ENCODE data around the gene SLC22A5. TPM values are rescaled to one million over a fixed set of nuclear protein-coding genes. Genes with fewer than 3 reads are reported as not detected.

SLC22A5 gene
- polyA plus RNA-seq, 1 donor (not counting 4 experiments of a cell fraction or from before 2014, with no cell fraction given), result 14.8 TPM

- peaks cover 6% of the 10 kb centered on the region for H3K4me1 ChIP-seq (ENCODE audit: control insufficient read depth, extremely low read depth, insufficient read depth, low read length)
- no peaks in the 10 kb centered on the region for H3K9me3 ChIP-seq (ENCODE audit: control insufficient read depth, low read depth, low read length)
- H4K20me1 ChIP-seq (ENCODE audit: control insufficient read depth, extremely low read depth, insufficient read depth, low read length), result no peaks in the 10 kb centered on the region
- no peaks in the 10 kb centered on the region for H3K27me3 ChIP-seq (ENCODE audit: control insufficient read depth, extremely low read depth, insufficient read depth, low read length)
- H3K9me1 ChIP-seq (ENCODE audit: control insufficient read depth, extremely low read depth, insufficient read depth, low read length), result no peaks in the 10 kb centered on the region
- H3K36me3 ChIP-seq (ENCODE audit: control insufficient read depth in 2 of 2, extremely low read depth in 1 of 2, insufficient read depth in 2 of 2, low read length in 2 of 2), result peaks cover 13 to 17% of the 10 kb centered on the region in 2 experiments
- H3K27ac ChIP-seq (ENCODE audit: control insufficient read depth, insufficient read depth, low read length), result no peak overlapping the region
- H3K4me3 ChIP-seq (ENCODE audit: control insufficient read depth in 2 of 3, extremely low read depth in 1 of 3, insufficient read depth in 2 of 3, low read depth in 1 of 3, low read length in 3 of 3), result no peak overlapping the region
- TF ChIP-seq EZH2 (IDR thresholded peaks at IDR 0.05; ENCODE audit: low read length) (no peak), CTCF (optimal IDR thresholded peaks at IDR 0.05 in 1 of 3, IDR thresholded peaks at IDR 0.05 in 1 of 3, conservative IDR thresholded peaks at IDR 0.05 in 1 of 3; ENCODE audit: extremely low read depth in 1 of 3, insufficient read depth in 2 of 3, low read length in 3 of 3) (no peak)
- dilution Hi-C loops (cut with MboI; ENCODE audit: extremely low pct_ligation_motif_present, low sequenced_read_pairs), result no loop called here
- H3K79me2 ChIP-seq (ENCODE audit: control insufficient read depth, insufficient read depth, low read length), result no peaks in the 10 kb centered on the region
- FAIRE-seq (no peak), DNase-seq (ENCODE audit: low read depth, low spot score) (no peak)
- H2AFZ ChIP-seq (ENCODE audit: control insufficient read depth, low read length), result no peak overlapping the region
- no peak overlapping the region for H3K4me2 ChIP-seq (ENCODE audit: control insufficient read depth, extremely low read depth, insufficient read depth, low read depth, low read length)
- H3K9ac ChIP-seq (ENCODE audit: control insufficient read depth, extremely low read depth, insufficient read depth, low read length), result no peak overlapping the region
These were observed 46.3 kb upstream of the SLC22A5 start for GRCh38 chr5:132323202-132323601.

GRCh38 chr5:132325691-132326090 lies 43.8 kb upstream of the SLC22A5 start:
- Histone ChIP-seq H4K20me1 (ENCODE audit: control insufficient read depth, extremely low read depth, insufficient read depth, low read length) (no peaks in the 10 kb centered on the region), H3K36me3 (ENCODE audit: control insufficient read depth in 2 of 2, extremely low read depth in 1 of 2, insufficient read depth in 2 of 2, low read length in 2 of 2) (peaks cover 14 to 23% of the 10 kb centered on the region in 2 experiments), H3K4me3 (ENCODE audit: control insufficient read depth in 2 of 3, extremely low read depth in 1 of 3, insufficient read depth in 2 of 3, low read depth in 1 of 3, low read length in 3 of 3) (no peak overlapping the region), H3K9me1 (ENCODE audit: control insufficient read depth, extremely low read depth, insufficient read depth, low read length) (no peaks in the 10 kb centered on the region), H3K79me2 (ENCODE audit: control insufficient read depth, insufficient read depth, low read length) (no peaks in the 10 kb centered on the region), H3K4me2 (ENCODE audit: control insufficient read depth, extremely low read depth, insufficient read depth, low read depth, low read length) (no peak overlapping the region), H2AFZ (ENCODE audit: control insufficient read depth, low read length) (no peak overlapping the region), H3K9ac (ENCODE audit: control insufficient read depth, extremely low read depth, insufficient read depth, low read length) (no peak overlapping the region), H3K4me1 (ENCODE audit: control insufficient read depth, extremely low read depth, insufficient read depth, low read length) (no peaks in the 10 kb centered on the region), H3K27ac (ENCODE audit: control insufficient read depth, insufficient read depth, low read length) (no peak overlapping the region), H3K9me3 (ENCODE audit: control insufficient read depth, low read depth, low read length) (no peaks in the 10 kb centered on the region), H3K27me3 (ENCODE audit: control insufficient read depth, extremely low read depth, insufficient read depth, low read length) (no peaks in the 10 kb centered on the region)
- TF ChIP-seq CTCF (optimal IDR thresholded peaks at IDR 0.05 in 1 of 3, IDR thresholded peaks at IDR 0.05 in 1 of 3, conservative IDR thresholded peaks at IDR 0.05 in 1 of 3; ENCODE audit: extremely low read depth in 1 of 3, insufficient read depth in 2 of 3, low read length in 3 of 3), result no peak
- TF ChIP-seq EZH2 (IDR thresholded peaks at IDR 0.05; ENCODE audit: low read length), result no peak
- dilution Hi-C loops (cut with MboI; ENCODE audit: extremely low pct_ligation_motif_present, low sequenced_read_pairs), result no loop called here
- DNase-seq (ENCODE audit: low read depth, low spot score) (no peak), FAIRE-seq (no peak)

Measured in keratinocyte (primary cell).